ENCODE results near the gene HOXB3. TPM values are rescaled to one million over a fixed set of nuclear protein-coding genes. Genes with fewer than 3 reads are reported as not detected.

Gene HOXB3
- total RNA-seq, 1 donor from 2014 or later = not detected

GRCh38 chr17:48530208-48530886 is 59.7 kb downstream of the HOXB3 start:
- no peak overlapping the region for H3K4me3 Mint-ChIP-seq

DNA sequence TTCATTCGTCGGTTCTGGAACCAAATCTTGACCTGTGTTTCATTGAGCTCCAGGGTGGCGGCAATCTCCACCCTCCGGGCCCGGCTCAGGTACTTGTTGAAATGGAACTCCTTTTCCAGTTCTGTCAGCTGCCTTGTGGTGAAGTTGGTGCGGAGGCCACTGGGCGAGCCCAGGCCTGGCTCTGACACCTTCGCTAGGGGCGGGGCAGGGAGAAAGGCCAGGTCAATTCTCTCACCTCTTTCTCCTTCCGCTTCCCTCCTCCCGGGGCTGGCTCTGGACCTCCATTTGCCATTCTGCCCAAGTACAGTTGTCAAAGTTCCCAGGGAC is 60.4 kb downstream of the HOXB3 start:
- Mint-ChIP-seq H3K27me3 (ENCODE audit: insufficient read depth, low read depth) (peaks cover 90% of the 10 kb centered on the region), H3K9me3 (peaks cover 10% of the 10 kb centered on the region), H3K36me3 (no peaks in the 10 kb centered on the region), H3K4me1 (peaks cover 2% of the 10 kb centered on the region), H3K27ac (no peak overlapping the region), H3K4me3 (no peak overlapping the region)
- Histone ChIP-seq H3K9ac (no peak overlapping the region), H3K36me3 (no peaks in the 10 kb centered on the region), H3K27me3 (peaks cover 100% of the 10 kb centered on the region), H3F3A (ENCODE audit: low read depth) (peaks cover 5% of the 10 kb centered on the region), H3K9me3 (ENCODE audit: low read depth) (no peaks in the 10 kb centered on the region), H3K79me2 (ENCODE audit: low read depth) (no peaks in the 10 kb centered on the region), H4K20me1 (ENCODE audit: low read depth) (peaks cover 70% of the 10 kb centered on the region), H3K27ac (no peak overlapping the region), H3K4me3 (no peak overlapping the region), H2AFZ (replicated peaks) (no peak overlapping the region), H3K4me1 (no peaks in the 10 kb centered on the region), H3K4me2 (no peak overlapping the region)
- TF ChIP-seq EZH2phosphoT487 (IDR thresholded peaks at IDR 0.05) (no peak), CTCF (IDR thresholded peaks at IDR 0.05) (no peak), EZH2 (IDR thresholded peaks at IDR 0.05) (no peak)
- DNase-seq (ENCODE audit: low spot score) = no peak

More at GRCh38 chr17:48530208-48530886, 59.7 kb downstream of the HOXB3 start:
- no peaks in the 10 kb centered on the region for H3K4me1 ChIP-seq
- H4K20me1 ChIP-seq (ENCODE audit: low read depth) = peaks cover 63% of the 10 kb centered on the region
- peaks cover 2% of the 10 kb centered on the region for H3K4me1 Mint-ChIP-seq
- H3K27me3 Mint-ChIP-seq (ENCODE audit: insufficient read depth, low read depth) = peaks cover 86% of the 10 kb centered on the region
- no peaks in the 10 kb centered on the region for H3K9me3 ChIP-seq (ENCODE audit: low read depth)
- H3K4me2 ChIP-seq = no peak overlapping the region
- peaks cover 5% of the 10 kb centered on the region for H3F3A ChIP-seq (ENCODE audit: low read depth)
- H3K79me2 ChIP-seq (ENCODE audit: low read depth) = no peaks in the 10 kb centered on the region
- H3K27me3 ChIP-seq = peaks cover 100% of the 10 kb centered on the region
- no peak overlapping the region for H3K27ac ChIP-seq
- H3K9ac ChIP-seq = no peak overlapping the region
- TF ChIP-seq EZH2 (IDR thresholded peaks at IDR 0.05) (peak; percentile 85), CTCF (IDR thresholded peaks at IDR 0.05) (no peak), EZH2phosphoT487 (IDR thresholded peaks at IDR 0.05) (peak; percentile 76)
- H3K36me3 ChIP-seq = no peaks in the 10 kb centered on the region
- H3K4me3 ChIP-seq = no peak overlapping the region
- no peak for DNase-seq (ENCODE audit: low spot score)
- H3K9me3 Mint-ChIP-seq = peaks cover 7% of the 10 kb centered on the region
- H2AFZ ChIP-seq (replicated peaks) = no peak overlapping the region
- no peaks in the 10 kb centered on the region for H3K36me3 Mint-ChIP-seq
- no peak overlapping the region for H3K27ac Mint-ChIP-seq

GRCh38 chr17:48528936-48529682 is 60.9 kb downstream of the HOXB3 start:
- Mint-ChIP-seq H3K4me3 (no peak overlapping the region), H3K27me3 (ENCODE audit: insufficient read depth, low read depth) (peaks cover 91% of the 10 kb centered on the region), H3K9me3 (peaks cover 10% of the 10 kb centered on the region), H3K27ac (no peak overlapping the region), H3K4me1 (peaks cover 2% of the 10 kb centered on the region), H3K36me3 (no peaks in the 10 kb centered on the region)
- Histone ChIP-seq H3K36me3 (no peaks in the 10 kb centered on the region), H3K4me1 (no peaks in the 10 kb centered on the region), H3F3A (ENCODE audit: low read depth) (peaks cover 5% of the 10 kb centered on the region), H3K79me2 (ENCODE audit: low read depth) (no peaks in the 10 kb centered on the region), H2AFZ (replicated peaks) (no peak overlapping the region), H3K9ac (no peak overlapping the region), H4K20me1 (ENCODE audit: low read depth) (peaks cover 75% of the 10 kb centered on the region), H3K27me3 (peaks cover 100% of the 10 kb centered on the region), H3K27ac (no peak overlapping the region), H3K9me3 (ENCODE audit: low read depth) (no peaks in the 10 kb centered on the region), H3K4me3 (no peak overlapping the region), H3K4me2 (no peak overlapping the region)
- DNase-seq (ENCODE audit: low spot score) = no peak
- TF ChIP-seq EZH2 (IDR thresholded peaks at IDR 0.05) (no peak), EZH2phosphoT487 (IDR thresholded peaks at IDR 0.05) (no peak), CTCF (IDR thresholded peaks at IDR 0.05) (no peak)

Measured in neural progenitor cell (in vitro differentiated cells).